HEK293T (cell line): ENCODE results near the gene ARID4A.
A peak's percentile ranks its signal among the peaks of the same experiment; 100 is the strongest.
"Not testable (repeated sequence)": the region's sequence is repeated elsewhere in the genome, so short reads cannot be mapped to it uniquely, and the experiment has no call there.

Experiments
- CTCF ChIA-PET: fragments of 350-600 bp; formaldehyde crosslinking; extraction: SDS; loops from one replicate; lab custom pipeline; 2021; ENCODE audit warnings: antibody characterized with exemption, inconsistent platforms; lab: Yijun Ruan, JAX
- POLR2A ChIA-PET: fragments of 350-600 bp; formaldehyde crosslinking; extraction: SDS; loops from one replicate; lab custom pipeline; 2020; ENCODE audit warnings: antibody characterized with exemption, inconsistent platforms; lab: Yijun Ruan, JAX
- DNase-seq: peaks from one replicate; pipeline ENCODE4 v3.0.0; 2012; ENCODE audit warnings: mixed read lengths; ENCODE audit errors: extremely low spot score
- ARNT ChIP-seq: fragments of 450-650 bp; IDR thresholded peaks from 2 replicates; pipeline ENCODE4 v1.6.1; 2017; ENCODE audit warnings: mild to moderate bottlenecking
- BHLHE40 ChIP-seq: fragments of 450-650 bp; IDR thresholded peaks from 2 replicates; pipeline ENCODE4 v1.6.1; 2016; ENCODE audit warnings: mild to moderate bottlenecking, moderate library complexity, borderline replicate concordance
- CTBP1 ChIP-seq: fragments of 450-650 bp; IDR thresholded peaks from 2 replicates; pipeline ENCODE4 v1.6.1; 2016; ENCODE audit warnings: borderline replicate concordance
- ELF4 ChIP-seq: fragments of 450-650 bp; IDR thresholded peaks from 2 replicates; pipeline ENCODE4 v1.6.1; 2017; ENCODE audit warnings: antibody characterized with exemption
- FOXA1 ChIP-seq: fragments of 450-650 bp; IDR thresholded peaks from 2 replicates; pipeline ENCODE4 v1.6.1; 2016; ENCODE audit warnings: mild to moderate bottlenecking
- FOXM1 ChIP-seq: fragments of 450-650 bp; IDR thresholded peaks from 2 replicates; pipeline ENCODE4 v1.6.1; 2017; ENCODE audit warnings: mild to moderate bottlenecking, borderline replicate concordance
- HDGF ChIP-seq: fragments of 450-650 bp; IDR thresholded peaks from 2 replicates; pipeline ENCODE4 v1.6.1; 2017; ENCODE audit warnings: antibody characterized with exemption, borderline replicate concordance
- L3MBTL2 ChIP-seq: fragments of 450-650 bp; conservative IDR thresholded peaks from 2 replicates; pipeline ENCODE4 v1.6.1; 2016; ENCODE audit warnings: mild to moderate bottlenecking
- LEF1 ChIP-seq: fragments of 450-650 bp; IDR thresholded peaks from 2 replicates; pipeline ENCODE4 v1.6.1; 2017; ENCODE audit warnings: mild to moderate bottlenecking, borderline replicate concordance
- NFRKB ChIP-seq: fragments of 450-650 bp; IDR thresholded peaks from 2 replicates; pipeline ENCODE4 v1.6.1; 2016; ENCODE audit warnings: mild to moderate bottlenecking, moderate library complexity
- SP1 ChIP-seq: fragments of 450-650 bp; IDR thresholded peaks from 2 replicates; pipeline ENCODE4 v1.6.1; 2017
- SUZ12 ChIP-seq: fragments of 450-650 bp; IDR thresholded peaks from 2 replicates; pipeline ENCODE4 v1.6.1; 2016; ENCODE audit warnings: mild to moderate bottlenecking
- TARDBP ChIP-seq: fragments of 450-650 bp; IDR thresholded peaks from 2 replicates; pipeline ENCODE4 v1.6.1; 2016
- ZNF384 ChIP-seq: fragments of 450-650 bp; IDR thresholded peaks from 2 replicates; pipeline ENCODE4 v1.6.1; 2016
- TF ChIP-seq, protein P1 (sequence below): fragments of 450-650 bp; IDR thresholded peaks from 2 replicates; pipeline ENCODE4 v1.6.1; 2016

Gene ARID4A, protein sequence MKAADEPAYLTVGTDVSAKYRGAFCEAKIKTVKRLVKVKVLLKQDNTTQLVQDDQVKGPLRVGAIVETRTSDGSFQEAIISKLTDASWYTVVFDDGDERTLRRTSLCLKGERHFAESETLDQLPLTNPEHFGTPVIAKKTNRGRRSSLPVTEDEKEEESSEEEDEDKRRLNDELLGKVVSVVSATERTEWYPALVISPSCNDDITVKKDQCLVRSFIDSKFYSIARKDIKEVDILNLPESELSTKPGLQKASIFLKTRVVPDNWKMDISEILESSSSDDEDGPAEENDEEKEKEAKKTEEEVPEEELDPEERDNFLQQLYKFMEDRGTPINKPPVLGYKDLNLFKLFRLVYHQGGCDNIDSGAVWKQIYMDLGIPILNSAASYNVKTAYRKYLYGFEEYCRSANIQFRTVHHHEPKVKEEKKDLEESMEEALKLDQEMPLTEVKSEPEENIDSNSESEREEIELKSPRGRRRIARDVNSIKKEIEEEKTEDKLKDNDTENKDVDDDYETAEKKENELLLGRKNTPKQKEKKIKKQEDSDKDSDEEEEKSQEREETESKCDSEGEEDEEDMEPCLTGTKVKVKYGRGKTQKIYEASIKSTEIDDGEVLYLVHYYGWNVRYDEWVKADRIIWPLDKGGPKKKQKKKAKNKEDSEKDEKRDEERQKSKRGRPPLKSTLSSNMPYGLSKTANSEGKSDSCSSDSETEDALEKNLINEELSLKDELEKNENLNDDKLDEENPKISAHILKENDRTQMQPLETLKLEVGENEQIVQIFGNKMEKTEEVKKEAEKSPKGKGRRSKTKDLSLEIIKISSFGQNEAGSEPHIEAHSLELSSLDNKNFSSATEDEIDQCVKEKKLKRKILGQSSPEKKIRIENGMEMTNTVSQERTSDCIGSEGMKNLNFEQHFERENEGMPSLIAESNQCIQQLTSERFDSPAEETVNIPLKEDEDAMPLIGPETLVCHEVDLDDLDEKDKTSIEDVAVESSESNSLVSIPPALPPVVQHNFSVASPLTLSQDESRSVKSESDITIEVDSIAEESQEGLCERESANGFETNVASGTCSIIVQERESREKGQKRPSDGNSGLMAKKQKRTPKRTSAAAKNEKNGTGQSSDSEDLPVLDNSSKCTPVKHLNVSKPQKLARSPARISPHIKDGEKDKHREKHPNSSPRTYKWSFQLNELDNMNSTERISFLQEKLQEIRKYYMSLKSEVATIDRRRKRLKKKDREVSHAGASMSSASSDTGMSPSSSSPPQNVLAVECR

DNA sequence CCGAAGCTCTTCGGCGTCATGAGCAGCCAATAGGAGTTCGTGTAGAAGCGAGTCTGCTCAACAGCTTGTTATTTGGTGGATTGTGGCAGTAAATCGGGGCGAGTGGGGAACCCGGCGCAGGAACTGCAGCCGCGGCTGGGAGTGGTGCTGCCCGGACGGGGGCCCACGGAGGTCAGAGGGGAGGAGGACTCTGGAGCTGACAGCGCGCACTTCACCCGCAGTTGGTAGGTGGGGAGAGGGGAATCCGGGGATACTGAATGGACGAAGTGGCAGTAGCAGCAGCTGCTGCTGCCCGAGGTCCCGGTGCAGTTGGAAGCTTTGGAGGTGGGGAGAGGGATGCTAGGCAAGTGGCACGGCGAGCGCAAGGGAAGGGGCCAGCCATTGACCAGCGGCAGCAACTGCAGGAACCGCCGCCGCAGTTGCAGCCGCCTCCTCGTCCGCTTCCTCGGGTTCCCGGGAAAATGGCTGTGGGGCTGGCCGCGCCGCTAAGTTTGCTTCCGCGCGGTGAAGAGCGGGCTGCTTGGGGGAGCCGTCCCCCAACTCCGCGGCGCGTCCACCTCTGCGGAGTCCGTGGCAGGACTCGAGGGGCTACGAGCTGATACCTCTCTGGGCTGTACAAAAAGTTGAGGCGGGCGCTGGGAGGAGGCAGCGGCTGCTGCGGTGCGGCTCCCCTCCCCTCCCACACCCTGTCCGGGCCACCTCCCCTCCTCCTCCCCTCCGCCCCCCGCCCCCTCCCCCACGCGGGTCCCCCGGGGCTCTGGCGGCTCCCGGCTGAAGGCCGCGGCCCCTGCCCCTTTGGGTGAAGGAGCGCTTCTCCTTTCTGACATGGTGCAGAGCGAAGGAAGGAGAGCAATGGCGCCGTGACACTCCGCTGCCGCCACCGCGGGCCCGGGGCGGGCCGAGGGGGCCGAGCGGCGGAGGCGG is at the start of gene ARID4A:
TSS of gene ARID4A (plus strand) at position 79 of the 924 bp plus-strand sequence. CDS start 1,300 bp downstream, outside the sequence.
- no peak for TF ChIP-seq CTBP1
- peak; percentile 87 for TF ChIP-seq L3MBTL2
- CTCF ChIA-PET: no interaction called here
- POLR2A ChIA-PET: interaction anchor here (0.6 to 3.2 kb wide), 35 partner anchors 8 to 890 kb away, joined by 3 to 32 read pairs (median 4); partner anchors contain the start of genes ACTR10, DAAM1, KIAA0586 and PSMA3
- DNase-seq: peak; percentile 23

DNA sequence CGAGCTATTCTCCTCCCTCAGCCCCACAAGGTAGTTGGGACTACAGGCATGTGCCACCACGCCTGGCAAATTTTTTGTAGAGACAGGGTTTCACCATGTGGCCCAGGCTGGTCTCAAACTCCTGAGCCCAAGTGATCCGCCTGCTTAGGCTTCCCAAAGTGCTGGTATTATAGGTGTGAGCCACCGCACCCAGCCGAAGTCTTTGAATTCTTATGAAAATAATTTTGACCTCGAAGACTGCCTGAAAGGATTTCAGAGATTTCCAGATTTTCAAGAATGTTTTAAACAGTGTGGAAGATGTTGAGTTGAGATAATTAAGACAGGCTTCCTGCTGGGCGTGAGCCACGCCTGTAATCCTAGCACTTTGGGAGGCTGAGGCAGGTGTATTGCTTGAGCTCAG is 48.7 kb upstream of the ARID4A start:
- no peak for DNase-seq
- ChIA-PET POLR2A (no interaction called here), CTCF (no interaction called here)
- TF ChIP-seq SP1 (no peak), L3MBTL2 (no peak), BHLHE40 (no peak), CTBP1 (no peak), FOXM1 (no peak), LEF1 (no peak), ZNF384 (no peak)
- TF ChIP-seq, protein P1, sequence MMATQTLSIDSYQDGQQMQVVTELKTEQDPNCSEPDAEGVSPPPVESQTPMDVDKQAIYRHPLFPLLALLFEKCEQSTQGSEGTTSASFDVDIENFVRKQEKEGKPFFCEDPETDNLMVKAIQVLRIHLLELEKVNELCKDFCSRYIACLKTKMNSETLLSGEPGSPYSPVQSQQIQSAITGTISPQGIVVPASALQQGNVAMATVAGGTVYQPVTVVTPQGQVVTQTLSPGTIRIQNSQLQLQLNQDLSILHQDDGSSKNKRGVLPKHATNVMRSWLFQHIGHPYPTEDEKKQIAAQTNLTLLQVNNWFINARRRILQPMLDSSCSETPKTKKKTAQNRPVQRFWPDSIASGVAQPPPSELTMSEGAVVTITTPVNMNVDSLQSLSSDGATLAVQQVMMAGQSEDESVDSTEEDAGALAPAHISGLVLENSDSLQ: no peak

DNA sequence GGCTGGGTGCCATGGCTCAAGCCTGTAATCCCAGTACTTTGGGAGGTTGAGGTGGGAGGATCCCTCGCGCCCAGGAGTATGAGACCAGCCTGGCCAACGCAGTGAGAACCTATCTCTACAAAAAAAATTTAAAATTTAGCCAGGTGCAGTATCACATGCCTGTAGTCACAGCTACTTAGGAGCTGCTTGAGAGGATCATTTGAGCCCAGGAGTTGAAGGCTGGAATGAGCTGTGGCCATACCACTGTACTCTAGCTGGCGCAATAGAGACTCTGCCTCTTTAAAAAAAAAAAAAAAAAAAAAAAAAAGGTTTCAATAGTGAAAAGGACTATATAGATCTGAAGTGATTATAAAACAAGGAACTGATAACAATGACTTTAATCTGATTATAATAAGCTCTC is 40.2 kb upstream of the ARID4A start:
- no peak for DNase-seq
- no peak for TF ChIP-seq HDGF
- TF ChIP-seq FOXM1: no peak
- TF ChIP-seq BHLHE40: no peak
- no peak for TF ChIP-seq LEF1
- TF ChIP-seq, protein P1: no peak
- TF ChIP-seq FOXA1: no peak
- TF ChIP-seq ZNF384: peak; percentile 74
- no peak for TF ChIP-seq SUZ12
- no peak for TF ChIP-seq ARNT
- ChIA-PET CTCF (no interaction called here), POLR2A (interaction anchor here (1.4 kb wide), 1 partner anchor 14 kb away, joined by 4 read pairs; the partner anchor contains the start of gene PSMA3)

DNA sequence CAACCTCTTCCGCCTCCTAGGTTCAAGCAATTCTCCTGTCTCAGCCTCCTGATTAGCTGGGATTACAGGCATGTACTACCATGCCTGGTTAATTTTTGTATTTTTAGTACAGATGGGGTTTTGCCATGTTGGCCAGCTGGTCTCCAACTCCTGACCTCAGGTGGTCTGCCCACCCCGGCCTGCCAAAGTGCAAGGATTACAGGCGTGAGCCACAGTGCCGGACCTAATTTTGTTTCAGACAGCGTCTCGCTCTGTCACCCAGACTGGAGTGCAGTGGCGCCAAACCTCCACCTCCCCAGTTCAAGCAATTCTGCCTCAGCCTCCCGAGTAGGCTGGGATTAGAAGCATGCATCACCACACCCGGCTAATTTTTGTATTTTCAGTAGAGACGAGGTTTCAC is 36.4 kb upstream of the ARID4A start:
- CTCF ChIA-PET, POLR2A ChIA-PET, DNase-seq: not testable (repeated sequence)

DNA sequence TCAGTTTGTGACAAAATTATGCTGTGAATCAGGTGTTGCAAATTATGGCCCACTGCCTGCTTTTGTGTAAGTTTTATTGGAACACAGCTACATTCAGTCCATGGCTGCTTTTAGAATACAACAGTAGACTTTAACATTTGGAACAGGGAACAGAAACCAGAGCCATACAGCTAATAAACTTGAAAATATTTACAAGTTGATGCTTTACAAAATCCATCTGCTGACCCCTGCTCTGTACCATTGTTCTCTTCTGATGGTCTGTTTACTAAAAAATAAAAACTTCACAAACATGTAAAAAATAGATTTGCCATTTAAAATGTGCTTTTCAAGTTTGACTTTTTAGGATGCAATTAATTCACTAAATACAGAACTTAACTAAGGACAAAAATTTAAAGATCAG is 33.0 kb upstream of the ARID4A start:
- POLR2A ChIA-PET: no interaction called here
- CTCF ChIA-PET: no interaction called here

DNA sequence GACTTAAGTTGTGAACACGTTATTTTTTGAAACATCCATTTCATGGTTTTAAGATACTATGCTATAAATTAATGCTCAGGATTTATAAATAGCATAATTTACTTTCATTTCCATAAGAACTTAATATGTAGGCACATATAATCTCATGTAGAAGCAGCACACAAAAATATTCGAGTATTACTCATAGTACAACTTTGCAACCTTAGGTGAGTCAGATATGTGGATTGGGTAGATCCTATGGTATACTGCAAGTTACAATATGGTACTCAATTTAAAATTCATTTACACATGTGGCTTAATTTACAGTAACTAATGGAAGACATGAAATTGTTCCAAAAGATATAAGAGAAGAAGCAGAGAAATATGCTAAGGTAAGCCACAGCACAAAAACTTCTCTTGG is 27.7 kb upstream of the ARID4A start:
- no peak for DNase-seq
- ChIA-PET POLR2A (no interaction called here), CTCF (no interaction called here)
- TF ChIP-seq NFRKB (no peak), SUZ12 (no peak), L3MBTL2 (no peak), ELF4 (no peak), TARDBP (no peak)
- TF ChIP-seq, protein P1: no peak

More for the DNA sequence above, 33.0 kb upstream of the ARID4A start:
- TF ChIP-seq TARDBP: no peak
- DNase-seq: no peak
